ENCODE data around the gene EYS.
"Not testable (repeated sequence)": the region's sequence is repeated elsewhere in the genome, so short reads cannot be mapped to it uniquely, and the experiment has no call there.

The EYS gene

GRCh38 chr6:64083261-64083660 lies 1623.8 kb downstream of the EYS start:
- DNase-seq: no peak

GRCh38 chr6:64081453-64081852 lies 1625.6 kb downstream of the EYS start:
- no peak for DNase-seq

- DNase-seq: no peak
These were observed 1632.0 kb downstream of the EYS start for GRCh38 chr6:64074981-64075380.

GRCh38 chr6:64072686-64073085 lies 1634.3 kb downstream of the EYS start:
- no peak for DNase-seq

DNA sequence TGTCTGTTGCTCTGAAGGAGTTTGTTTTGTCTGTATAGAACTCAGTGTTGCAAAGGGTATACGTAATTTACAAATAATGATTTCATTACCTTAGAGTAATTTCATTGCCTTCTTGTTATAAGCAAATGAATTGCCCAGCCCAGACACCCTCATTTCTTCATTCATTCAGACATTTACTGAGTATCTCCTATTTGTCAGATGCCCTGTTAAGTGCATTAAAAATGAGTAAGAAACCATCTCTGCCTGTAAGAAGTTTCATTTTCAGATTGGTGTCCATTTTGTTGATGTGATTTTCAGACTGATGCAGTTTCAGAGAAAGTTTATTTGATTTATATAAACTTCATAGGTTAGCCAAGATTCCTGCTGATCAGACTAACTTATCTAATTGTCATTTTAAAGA lies 1642.1 kb downstream of the EYS start:
- DNase-seq: no peak

- DNase-seq: no peak
These were observed 1643.9 kb downstream of the EYS start for GRCh38 chr6:64062960-64063683.

GRCh38 chr6:64054861-64055260 lies 1652.2 kb downstream of the EYS start:
- DNase-seq: no peak

GRCh38 chr6:64050590-64050989 lies 1656.4 kb downstream of the EYS start:
- no peak for DNase-seq

- no peak for DNase-seq
These were observed 1657.3 kb downstream of the EYS start for GRCh38 chr6:64049736-64050135.

- no peak for DNase-seq
These were observed 1660.2 kb downstream of the EYS start for GRCh38 chr6:64046746-64047208.

DNA sequence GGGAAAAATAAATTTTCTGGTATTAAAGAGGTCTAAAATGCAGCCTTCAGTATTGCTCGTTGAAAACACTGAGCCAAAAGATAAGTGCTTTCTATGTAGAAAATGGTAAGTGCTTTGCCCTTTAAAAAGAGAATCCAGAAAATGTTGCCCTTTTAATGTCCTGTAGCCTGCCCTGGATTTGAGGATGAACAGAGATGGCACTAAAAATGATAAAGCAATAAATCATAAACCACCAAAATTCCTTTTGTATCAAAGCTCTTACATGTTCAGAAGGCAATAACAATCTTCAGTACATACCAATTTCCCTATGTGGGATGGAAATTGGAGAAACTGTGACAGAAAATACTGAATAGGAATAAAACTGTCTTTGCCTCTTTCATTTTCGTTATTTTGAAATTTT lies 1665.7 kb downstream of the EYS start:
- no peak for DNase-seq

GRCh38 chr6:64040113-64040512 lies 1666.9 kb downstream of the EYS start:
- no peak for DNase-seq

GRCh38 chr6:64037427-64037826 lies 1669.6 kb downstream of the EYS start:
- no peak for DNase-seq

- no peak for DNase-seq
These were observed 1671.9 kb downstream of the EYS start for GRCh38 chr6:64034910-64035655.

- no peak for DNase-seq
These were observed 1672.7 kb downstream of the EYS start for GRCh38 chr6:64034291-64034690.

DNA sequence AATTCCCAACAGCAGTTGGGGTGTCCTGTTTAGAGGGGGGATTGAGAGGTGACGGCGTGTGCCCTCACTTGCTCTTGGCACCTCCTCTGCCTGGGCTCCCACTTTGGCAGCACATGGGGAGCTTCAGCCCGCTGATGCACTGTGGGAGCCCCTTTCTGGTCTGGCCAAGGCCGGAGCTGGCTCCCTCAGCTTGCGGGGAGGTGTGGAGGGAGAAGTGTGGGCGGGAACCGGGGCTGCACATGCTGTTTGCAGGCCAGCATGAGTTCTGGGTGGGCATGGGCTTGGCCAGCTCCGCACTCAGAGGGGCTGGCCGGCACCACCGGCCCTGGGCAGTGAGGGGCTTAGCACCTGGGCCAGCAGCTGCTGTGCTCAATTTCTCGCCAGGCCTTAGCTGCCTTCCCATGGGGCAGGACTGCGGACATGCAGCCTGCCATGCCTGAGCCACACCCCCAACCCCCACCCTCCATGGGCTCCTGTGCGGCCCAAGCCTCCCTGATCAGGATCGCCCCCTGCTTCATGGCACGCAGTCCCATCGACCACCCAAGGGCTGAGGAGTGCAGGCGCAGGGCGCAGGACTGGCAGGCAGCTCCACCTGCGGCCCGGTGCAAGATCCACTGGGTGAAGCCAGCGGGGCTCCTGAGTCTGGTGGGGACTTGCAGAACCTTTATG lies 1675.9 kb downstream of the EYS start:
- not testable (repeated sequence) for DNase-seq

DNA sequence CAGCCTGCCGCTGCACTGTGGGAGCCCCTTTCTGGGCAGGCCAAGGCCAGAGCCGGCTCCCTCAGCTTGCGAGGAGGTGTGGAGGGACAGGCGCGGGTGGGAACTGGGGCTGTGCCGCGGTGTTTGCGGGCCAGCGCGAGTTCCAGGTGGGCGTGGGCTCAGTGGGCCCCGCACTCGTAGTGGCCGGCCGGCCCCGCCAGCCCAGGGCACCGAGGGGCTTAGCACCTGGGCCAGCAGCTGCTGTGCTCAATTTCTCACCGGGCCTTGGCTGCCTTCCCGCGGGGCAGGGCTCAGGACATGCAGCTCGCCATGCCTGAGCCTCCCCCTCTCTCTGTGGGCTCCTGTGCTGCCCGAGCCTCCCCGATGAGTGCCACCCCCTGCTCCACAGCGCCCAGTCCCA lies 1683.3 kb downstream of the EYS start:
- DNase-seq: no peak

- DNase-seq: no peak
These were observed 1692.4 kb downstream of the EYS start for GRCh38 chr6:64014595-64014994.

- no peak for DNase-seq
These were observed 1694.0 kb downstream of the EYS start for GRCh38 chr6:64013011-64013410.

- no peak for DNase-seq
These were observed 1694.5 kb downstream of the EYS start for GRCh38 chr6:64012351-64013001.

DNA sequence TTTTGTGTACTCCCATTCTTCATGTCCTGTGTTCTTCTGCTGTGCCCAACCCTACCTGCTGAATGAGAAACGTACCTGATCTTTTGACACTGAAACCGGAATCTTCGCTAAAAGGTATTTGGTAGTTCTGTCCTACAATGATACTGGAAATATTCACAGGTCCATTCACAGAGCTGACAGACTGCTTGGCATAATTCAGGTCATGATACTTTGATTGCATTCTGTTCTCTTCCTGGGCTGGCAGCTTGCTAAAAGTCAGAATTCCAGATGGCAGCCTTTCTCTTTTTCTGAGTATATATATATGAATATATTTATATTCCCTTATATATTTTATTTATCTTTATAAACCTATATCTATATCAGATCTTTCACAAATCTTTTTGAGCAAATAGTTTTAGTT lies 1696.4 kb downstream of the EYS start:
- DNase-seq: no peak

DNA sequence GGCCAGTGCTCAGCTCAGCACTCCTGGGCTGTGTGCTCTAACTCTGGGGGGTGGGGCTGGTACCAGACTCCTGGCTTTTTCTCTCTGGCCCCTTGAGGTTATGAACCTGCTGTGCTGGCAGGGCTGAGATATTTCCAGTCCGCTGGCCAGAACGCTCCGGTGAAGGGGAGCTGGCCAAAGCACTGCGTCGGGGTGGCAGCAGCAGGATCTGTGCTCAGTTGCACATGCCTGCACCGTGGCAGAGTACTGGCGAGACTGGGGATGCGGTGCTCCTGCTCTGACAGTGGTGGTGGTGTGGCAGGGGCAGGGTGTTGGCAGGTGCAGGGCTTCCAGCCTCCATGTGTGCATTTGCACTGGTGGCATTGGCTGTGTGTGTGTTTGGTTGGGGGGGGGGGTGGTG lies 1697.0 kb downstream of the EYS start:
- DNase-seq: no peak

GRCh38 chr6:64006246-64006645 lies 1700.8 kb downstream of the EYS start:
- no peak for DNase-seq

Data from activated CD4-positive, alpha-beta T cell treated with anti-CD3 and anti-CD28 coated beads, Interleukin-2, Interleukin-6, amounts not matched to agents 100 ng/mL and 50 ng/mL, durations not matched to agents 16 hours and 8 hours (primary cell).